IMR-90 (cell line): ENCODE results near the gene OMG. TPM values are rescaled to one million over a fixed set of nuclear protein-coding genes. Genes with fewer than 3 reads are reported as not detected.
A peak's percentile ranks its signal among the peaks of the same experiment; 100 is the strongest.

Experiments
- ATAC-seq: fragments of 200-7000 bp; cut with Tn5 transposase; 2 replicates; pipeline ENCODE4 v1.9.1; 2020; ENCODE audit warnings: low read depth, mild to moderate bottlenecking, moderate library complexity
- BruUV-seq: library from RNA; stranded (reverse); fragments of 400-500 nt; replicated peaks from 2 replicates; lab custom pipeline; 2021; lab: Mats Ljungman, UMichigan
- CTCF ChIA-PET: fragments of 300-600 bp; formaldehyde crosslinking; extraction: SDS; loops from one replicate; lab custom pipeline; 2021; ENCODE audit warnings: antibody characterized with exemption; lab: Yijun Ruan, JAX
- POLR2A ChIA-PET: fragments of 300-600 bp; sonication (Branson Sonifier 250); formaldehyde crosslinking; loops from one replicate; lab custom pipeline; 2022; ENCODE audit warnings: antibody characterized with exemption; ENCODE audit not compliant: unreplicated experiment; lab: Charles Lee
- DNase-seq: peaks from one replicate; pipeline ENCODE4 v3.0.0; 2013
- H2AFZ ChIP-seq: replicated peaks from 2 replicates; pipeline ENCODE3; 2013; ENCODE audit warnings: low read length, mild to moderate bottlenecking; ENCODE audit not compliant: poor library complexity
- H2AK5ac ChIP-seq: 2 replicates; pipeline ENCODE4 v1.6.1; 2013; ENCODE audit warnings: low read depth, low read length, inconsistent platforms
- H2AK9ac ChIP-seq: replicated peaks from 2 replicates; pipeline ENCODE3; 2013; ENCODE audit warnings: mild to moderate bottlenecking, low read depth, low read length, moderate library complexity; ENCODE audit not compliant: poor library complexity
- H2BK120ac ChIP-seq: 2 replicates; pipeline ENCODE4 v1.6.1; 2013; ENCODE audit warnings: low read depth, low read length, inconsistent platforms
- H2BK15ac ChIP-seq: 3 replicates; pipeline ENCODE4 v1.6.1; 2013; ENCODE audit warnings: low read depth, low read length, inconsistent platforms
- H2BK20ac ChIP-seq: 2 replicates; pipeline ENCODE4 v1.6.1; 2013; ENCODE audit warnings: low read depth, mild to moderate bottlenecking, inconsistent platforms, low read length, moderate library complexity
- H2BK5ac ChIP-seq: 2 replicates; pipeline ENCODE4 v1.6.1; 2013; ENCODE audit warnings: mild to moderate bottlenecking, low read depth, low read length, inconsistent platforms; ENCODE audit not compliant: poor library complexity, severe bottlenecking
- H3K14ac ChIP-seq: replicated peaks from 2 replicates; pipeline ENCODE4 v1.6.1; 2013; ENCODE audit warnings: low read depth, low read length, inconsistent platforms
- H3K18ac ChIP-seq: 2 replicates; pipeline ENCODE4 v1.6.1; 2013; ENCODE audit warnings: low read depth, low read length, control low read depth
- H3K23ac ChIP-seq: 2 replicates; pipeline ENCODE4 v1.6.1; 2013; ENCODE audit warnings: low read depth, low read length, inconsistent platforms
- H3K27ac ChIP-seq: 2 replicates; pipeline ENCODE4 v1.5.1; 2013; ENCODE audit warnings: mild to moderate bottlenecking, control low read depth, low read length; ENCODE audit not compliant: insufficient read depth
- H3K27me3 ChIP-seq: 2 replicates; pipeline ENCODE4 v1.6.1; 2013; ENCODE audit warnings: low read length; ENCODE audit not compliant: control insufficient read depth, insufficient read depth
- H3K36me3 ChIP-seq: 2 replicates; pipeline ENCODE4 v1.6.1; 2013; ENCODE audit warnings: low read length, mixed read lengths; ENCODE audit not compliant: control insufficient read depth, insufficient read depth
- H3K4ac ChIP-seq: 2 replicates; pipeline ENCODE4 v1.6.1; 2013; ENCODE audit warnings: low read depth, low read length, inconsistent platforms
- H3K4me1 ChIP-seq: 2 replicates; pipeline ENCODE4 v1.6.1; 2013; ENCODE audit warnings: low read length, mixed read lengths; ENCODE audit not compliant: control insufficient read depth, insufficient read depth
- H3K4me2 ChIP-seq: 2 replicates; pipeline ENCODE4 v1.6.1; 2013; ENCODE audit warnings: low read depth, mild to moderate bottlenecking, control low read depth, low read length, moderate library complexity
- H3K4me3 ChIP-seq: 2 replicates; pipeline ENCODE4 v1.5.1; 2013; ENCODE audit warnings: low read depth, mild to moderate bottlenecking, control low read depth, low read length, moderate library complexity; ENCODE audit not compliant: insufficient read depth
- H3K56ac ChIP-seq: 2 replicates; pipeline ENCODE4 v1.6.1; 2013; ENCODE audit warnings: low read length, inconsistent platforms; ENCODE audit not compliant: insufficient read depth; ENCODE audit errors: extremely low read depth
- H3K79me1 ChIP-seq, 2 experiments: 2 replicates each; pipeline ENCODE4 v1.6.1; 2013; ENCODE audit warnings: low read length in 2 of 2, inconsistent platforms in 1 of 2, low read depth in 1 of 2
- H3K9ac ChIP-seq: 2 replicates; pipeline ENCODE4 v1.6.1; 2013; ENCODE audit warnings: low read depth, low read length, control low read depth
- H3K9me1 ChIP-seq: 2 replicates; pipeline ENCODE4 v1.6.1; 2013; ENCODE audit warnings: low read length, inconsistent platforms; ENCODE audit not compliant: insufficient read depth
- H3K9me3 ChIP-seq: 2 replicates; pipeline ENCODE4 v1.6.1; 2013; ENCODE audit warnings: low read length; ENCODE audit not compliant: control insufficient read depth, insufficient read depth
- H4K20me1 ChIP-seq: 2 replicates; pipeline ENCODE4 v1.6.1; 2013; ENCODE audit warnings: low read length, inconsistent platforms; ENCODE audit not compliant: insufficient read depth
- H4K5ac ChIP-seq: 2 replicates; pipeline ENCODE4 v1.6.1; 2013; ENCODE audit warnings: mild to moderate bottlenecking, low read depth, low read length, control low read depth
- H4K8ac ChIP-seq, 2 experiments: 2 replicates each; pipeline ENCODE4 v1.6.1; 2013; ENCODE audit warnings: low read depth in 2 of 2, low read length in 2 of 2, control low read depth in 1 of 2, inconsistent platforms in 1 of 2
- H4K91ac ChIP-seq: 2 replicates; pipeline ENCODE4 v1.6.1; 2013; ENCODE audit warnings: low read depth, low read length, inconsistent platforms; ENCODE audit not compliant: insufficient read depth
- BHLHE40 ChIP-seq: fragments of 150-350 bp; IDR thresholded peaks from 2 replicates; pipeline ENCODE4 v1.6.1; 2016; ENCODE audit warnings: mild to moderate bottlenecking, low read depth, low read length
- CEBPB ChIP-seq: IDR thresholded peaks from 2 replicates; pipeline ENCODE4 v1.6.1; 2012; ENCODE audit warnings: low read depth, low read length, improper control_type of control experiment
- CHD1 ChIP-seq: IDR thresholded peaks from 2 replicates; pipeline ENCODE4 v1.6.1; 2012; ENCODE audit warnings: low read depth, low read length, improper control_type of control experiment
- FOS ChIP-seq: fragments of 150-350 bp; IDR thresholded peaks from 2 replicates; pipeline ENCODE4 v1.6.1; 2016; ENCODE audit warnings: low read depth, low read length
- MAFK ChIP-seq: IDR thresholded peaks from 2 replicates; pipeline ENCODE4 v1.6.1; 2012; ENCODE audit warnings: low read depth, low read length, improper control_type of control experiment
- MAZ ChIP-seq: IDR thresholded peaks from 2 replicates; pipeline ENCODE4 v1.6.1; 2012; ENCODE audit warnings: low read depth, mild to moderate bottlenecking, low read length, improper control_type of control experiment, moderate library complexity, borderline replicate concordance
- MXI1 ChIP-seq: IDR thresholded peaks from 2 replicates; pipeline ENCODE4 v1.6.1; 2012; ENCODE audit warnings: low read depth, mild to moderate bottlenecking, low read length, moderate library complexity, borderline replicate concordance
- NFE2L2 ChIP-seq: fragments of 150-350 bp; IDR thresholded peaks from 2 replicates; pipeline ENCODE4 v1.6.1; 2016; ENCODE audit warnings: low read depth, mild to moderate bottlenecking, low read length
- POLR2A ChIP-seq: IDR thresholded peaks from 2 replicates; pipeline ENCODE4 v1.6.1; 2012; ENCODE audit warnings: mild to moderate bottlenecking, low read depth, low read length
- RAD21 ChIP-seq: IDR thresholded peaks from 2 replicates; pipeline ENCODE4 v1.6.1; 2012; ENCODE audit warnings: low read length, improper control_type of control experiment
- RCOR1 ChIP-seq: IDR thresholded peaks from 2 replicates; pipeline ENCODE4 v1.6.1; 2012; ENCODE audit warnings: mild to moderate bottlenecking, low read length, improper control_type of control experiment; ENCODE audit not compliant: insufficient replicate concordance
- RFX5 ChIP-seq: IDR thresholded peaks from 2 replicates; pipeline ENCODE4 v1.8.0; 2012; ENCODE audit warnings: low read depth, mild to moderate bottlenecking, low read length, moderate library complexity
- SMC3 ChIP-seq: fragments of 150-350 bp; IDR thresholded peaks from 2 replicates; pipeline ENCODE4 v1.6.1; 2016; ENCODE audit warnings: low read depth, mild to moderate bottlenecking, antibody characterized with exemption, low read length, moderate library complexity
- WGBS, 2 experiments: methylation state at CpG; one replicate each; pipeline versions ENCODE4 v1.1.5 to v1.1.7; 2013; ENCODE audit warnings: missing lambda C conversion rate in 2 of 2; ENCODE audit not compliant: insufficient read length in 1 of 2; ENCODE audit errors: extremely low coverage in 2 of 2; 5-methylcytosine and 5-hydroxymethylcytosine counted together
- dilution Hi-C: fragments of 300-500 bp; cut with HindIII; formaldehyde crosslinking; loops from one replicate; pipeline ENCODE4 v1.14.3; 2018; ENCODE audit warnings: low sequenced_read_pairs; ENCODE audit not compliant: unreplicated experiment
- in situ Hi-C: fragments of 300-500 bp; cut with MboI; formaldehyde crosslinking; loops from 3 replicates; pipeline ENCODE4 v1.14.3; 2019; ENCODE audit warnings: low sequenced_read_pairs, inconsistent platforms, mixed read lengths
- intact Hi-C: fragments of 100-400 bp; cut with micrococcal nuclease; formaldehyde crosslinking; loops from 2 replicates; pipeline ENCODE4 v1.10.0; 2022
- polyA plus RNA-seq, 3 experiments: library from polyadenylated mRNA; depleted of rRNA; stranded (reverse); fragments of >200 nt; gene quantifications; 2 replicates each; pipeline ENCODE4 v1.2.3, GENCODE V29; 2012; ENCODE audit warnings: low replicate concordance in 1 of 3
- total RNA-seq: library from RNA; depleted of rRNA; stranded (reverse); fragments of >200 nt; gene quantifications from 2 replicates; pipeline ENCODE4 v1.2.3, GENCODE V29; 2012
- TF ChIP-seq, protein P1 (sequence below): conservative IDR thresholded peaks from 2 replicates; pipeline ENCODE4 v1.5.1; 2012; ENCODE audit warnings: mild to moderate bottlenecking, low read depth, low read length, improper control_type of control experiment
- TF ChIP-seq, protein P2 (sequence below): fragments of 150-350 bp; IDR thresholded peaks from 2 replicates; pipeline ENCODE4 v1.6.1; 2016; ENCODE audit warnings: low read depth, mild to moderate bottlenecking, low read length, moderate library complexity, borderline replicate concordance
- TF ChIP-seq, protein P3 (sequence below): fragments of 150-350 bp; IDR thresholded peaks from 2 replicates; pipeline ENCODE4 v1.6.1; 2017; ENCODE audit warnings: mild to moderate bottlenecking, antibody characterized with exemption, low read length, low read depth

Gene OMG
- total and polyA plus RNA-seq, 2 of the 4 experiments (the other 2 are of a cell fraction): 0.18 TPM; not detected in 1

DNA sequence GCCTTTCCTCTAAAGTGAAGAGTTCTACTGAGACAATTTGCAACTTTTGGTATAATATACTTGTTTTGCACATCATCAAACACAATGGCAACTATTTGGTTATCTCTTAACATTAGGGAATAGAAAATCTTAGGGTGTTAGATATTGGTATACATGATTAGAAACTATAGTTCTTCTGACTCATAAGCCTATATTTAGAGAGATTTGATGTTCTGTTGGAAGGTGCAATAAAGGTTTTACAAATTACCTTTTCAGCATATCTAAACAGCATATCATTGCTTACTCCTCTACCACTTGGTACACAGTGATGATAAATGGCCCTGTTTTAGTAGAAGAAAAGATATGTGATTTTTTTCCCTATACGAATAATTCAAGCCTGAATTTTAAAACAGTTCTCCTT, 10.6 kb upstream of the OMG start:
- no peak overlapping the region for H3K56ac ChIP-seq
- no peak overlapping the region for H2AK5ac ChIP-seq
- no peak overlapping the region for H2BK120ac ChIP-seq
- no peak overlapping the region for H2BK5ac ChIP-seq
- no peaks in the 10 kb centered on the region for H3K27me3 ChIP-seq
- H3K9ac ChIP-seq: no peak overlapping the region
- H3K4ac ChIP-seq: no peak overlapping the region
- BruUV-seq: no TSS peak
- H3K18ac ChIP-seq: no peak overlapping the region
- H2AFZ ChIP-seq: no peak overlapping the region
- ATAC-seq: no peak
- H4K20me1 ChIP-seq: no peaks in the 10 kb centered on the region
- H3K36me3 ChIP-seq: no peaks in the 10 kb centered on the region; the same call in 1 of the 2 replicates
- H4K5ac ChIP-seq: no peak overlapping the region
- no peak for TF ChIP-seq MAZ
- TF ChIP-seq MXI1: no peak
- TF ChIP-seq NFE2L2: no peak
- TF ChIP-seq, protein P1, sequence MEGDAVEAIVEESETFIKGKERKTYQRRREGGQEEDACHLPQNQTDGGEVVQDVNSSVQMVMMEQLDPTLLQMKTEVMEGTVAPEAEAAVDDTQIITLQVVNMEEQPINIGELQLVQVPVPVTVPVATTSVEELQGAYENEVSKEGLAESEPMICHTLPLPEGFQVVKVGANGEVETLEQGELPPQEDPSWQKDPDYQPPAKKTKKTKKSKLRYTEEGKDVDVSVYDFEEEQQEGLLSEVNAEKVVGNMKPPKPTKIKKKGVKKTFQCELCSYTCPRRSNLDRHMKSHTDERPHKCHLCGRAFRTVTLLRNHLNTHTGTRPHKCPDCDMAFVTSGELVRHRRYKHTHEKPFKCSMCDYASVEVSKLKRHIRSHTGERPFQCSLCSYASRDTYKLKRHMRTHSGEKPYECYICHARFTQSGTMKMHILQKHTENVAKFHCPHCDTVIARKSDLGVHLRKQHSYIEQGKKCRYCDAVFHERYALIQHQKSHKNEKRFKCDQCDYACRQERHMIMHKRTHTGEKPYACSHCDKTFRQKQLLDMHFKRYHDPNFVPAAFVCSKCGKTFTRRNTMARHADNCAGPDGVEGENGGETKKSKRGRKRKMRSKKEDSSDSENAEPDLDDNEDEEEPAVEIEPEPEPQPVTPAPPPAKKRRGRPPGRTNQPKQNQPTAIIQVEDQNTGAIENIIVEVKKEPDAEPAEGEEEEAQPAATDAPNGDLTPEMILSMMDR: no peak
- TF ChIP-seq RAD21: no peak
- TF ChIP-seq CHD1: no peak
- TF ChIP-seq SMC3: no peak
- no peak for TF ChIP-seq CEBPB
- TF ChIP-seq, protein P2, sequence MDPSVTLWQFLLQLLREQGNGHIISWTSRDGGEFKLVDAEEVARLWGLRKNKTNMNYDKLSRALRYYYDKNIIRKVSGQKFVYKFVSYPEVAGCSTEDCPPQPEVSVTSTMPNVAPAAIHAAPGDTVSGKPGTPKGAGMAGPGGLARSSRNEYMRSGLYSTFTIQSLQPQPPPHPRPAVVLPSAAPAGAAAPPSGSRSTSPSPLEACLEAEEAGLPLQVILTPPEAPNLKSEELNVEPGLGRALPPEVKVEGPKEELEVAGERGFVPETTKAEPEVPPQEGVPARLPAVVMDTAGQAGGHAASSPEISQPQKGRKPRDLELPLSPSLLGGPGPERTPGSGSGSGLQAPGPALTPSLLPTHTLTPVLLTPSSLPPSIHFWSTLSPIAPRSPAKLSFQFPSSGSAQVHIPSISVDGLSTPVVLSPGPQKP: no peak
- TF ChIP-seq, protein P3, sequence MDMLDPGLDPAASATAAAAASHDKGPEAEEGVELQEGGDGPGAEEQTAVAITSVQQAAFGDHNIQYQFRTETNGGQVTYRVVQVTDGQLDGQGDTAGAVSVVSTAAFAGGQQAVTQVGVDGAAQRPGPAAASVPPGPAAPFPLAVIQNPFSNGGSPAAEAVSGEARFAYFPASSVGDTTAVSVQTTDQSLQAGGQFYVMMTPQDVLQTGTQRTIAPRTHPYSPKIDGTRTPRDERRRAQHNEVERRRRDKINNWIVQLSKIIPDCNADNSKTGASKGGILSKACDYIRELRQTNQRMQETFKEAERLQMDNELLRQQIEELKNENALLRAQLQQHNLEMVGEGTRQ: no peak
- no peak for TF ChIP-seq MAFK
- TF ChIP-seq RFX5: no peak
- no peak for TF ChIP-seq FOS
- TF ChIP-seq BHLHE40: no peak
- no peak for TF ChIP-seq POLR2A
- TF ChIP-seq RCOR1: no peak
- no peak overlapping the region for H2BK15ac ChIP-seq
- H3K4me2 ChIP-seq: no peak overlapping the region
- 0 out of 2 replicates have a peak overlapping the region, but pooled peaks have one; percentile 60 for H3K23ac ChIP-seq
- H3K79me1 ChIP-seq: peaks cover 18 to 40% of the 10 kb centered on the region in 2 experiments; a peak in 3 of 4 replicates
- no peaks in the 10 kb centered on the region for H3K9me3 ChIP-seq
- dilution Hi-C loops (no loop called here), intact Hi-C loops (no loop called here), in situ Hi-C loops (no loop called here)
- CTCF ChIA-PET: interaction anchor here (0.6 kb wide), 1 partner anchor 283 kb away, joined by 3 read pairs; no protein-coding TSS in a partner anchor
- H3K9me1 ChIP-seq: no peaks in the 10 kb centered on the region; the same call in none of the 2 replicates
- POLR2A ChIA-PET: no interaction called here
- no peak for DNase-seq
- no peak overlapping the region for H3K14ac ChIP-seq
- no peak overlapping the region for H2BK20ac ChIP-seq
- no CpG with 5 or more reads among the region's 1 CpG for WGBS, 2 experiments
- H4K91ac ChIP-seq: no peak overlapping the region
- no peak overlapping the region for H3K4me3 ChIP-seq
- no peaks in the 10 kb centered on the region for H3K4me1 ChIP-seq
- H4K8ac ChIP-seq: no peak overlapping the region
- H3K27ac ChIP-seq: no peak overlapping the region
- no peak overlapping the region for H2AK9ac ChIP-seq
